Muscle of leg (tissue), 11 donors: ENCODE data around the gene MAP7. TPM values are rescaled to one million over a fixed set of nuclear protein-coding genes. Genes with fewer than 3 reads are reported as not detected.
"Not testable (repeated sequence)": the region's sequence is repeated elsewhere in the genome, so short reads cannot be mapped to it uniquely, and the experiment has no call there.

Experiments
- DNase-seq: peaks from one replicate; pipeline ENCODE4 v3.0.0; 2013
- H3K27ac ChIP-seq: one replicate; pipeline ENCODE4 v1.5.1; 2013; ENCODE audit warnings: mild to moderate bottlenecking, low read length, control low read depth
- H3K27me3 ChIP-seq: one replicate; pipeline ENCODE4 v1.6.1; 2013; ENCODE audit warnings: low read length; ENCODE audit not compliant: control insufficient read depth, insufficient read depth
- H3K36me3 ChIP-seq: one replicate; pipeline ENCODE4 v1.6.1; 2013; ENCODE audit warnings: low read length; ENCODE audit not compliant: control insufficient read depth, insufficient read depth
- H3K4me1 ChIP-seq: one replicate; pipeline ENCODE4 v1.6.1; 2013; ENCODE audit warnings: low read length; ENCODE audit not compliant: control insufficient read depth, insufficient read depth
- H3K4me3 ChIP-seq: one replicate; pipeline ENCODE4 v1.5.1; 2013; ENCODE audit warnings: low read length, control low read depth
- H3K9me3 ChIP-seq: replicated peaks from 2 replicates; pipeline ENCODE4 v1.6.1; 2013; ENCODE audit warnings: low read depth, low read length; ENCODE audit not compliant: control insufficient read depth
- WGBS: methylation state at CpG from one replicate; pipeline ENCODE4 v1.1.5; 2013; ENCODE audit warnings: missing lambda C conversion rate; ENCODE audit not compliant: insufficient coverage; 5-methylcytosine and 5-hydroxymethylcytosine counted together
- polyA plus RNA-seq, 8 donors: library from polyadenylated mRNA; unstranded; fragments of 120-200 nt; gene quantifications; one replicate each; pipeline versions ENCODE4 v1.2.1 to v1.2.3, GENCODE V29; 2013; ENCODE audit warnings: inconsistent platforms in 1 of 8, low replicate concordance in 1 of 8; ENCODE audit not compliant: insufficient read length in 8 of 8, insufficient read depth in 1 of 8
- total RNA-seq: library from RNA; stranded (reverse); fragments of 120-200 nt; gene quantifications from one replicate; pipeline ENCODE4 v1.2.4, GENCODE V29; 2013

Gene MAP7
- total and polyA plus RNA-seq, 9 donors, result 0.14 to 1.9 (median 0.48) TPM

GRCh38 chr6:136401749-136402148, 148.5 kb downstream of the MAP7 start:
- no peak for DNase-seq
- Histone ChIP-seq H3K27ac (no peak overlapping the region), H3K36me3 (no peaks in the 10 kb centered on the region), H3K9me3 (no peaks in the 10 kb centered on the region), H3K27me3 (no peaks in the 10 kb centered on the region), H3K4me1 (no peaks in the 10 kb centered on the region), H3K4me3 (no peak overlapping the region)
- WGBS, result 75% methylated on average over 3 of the region's 3 CpGs

- H3K9me3 ChIP-seq, DNase-seq, H3K36me3 ChIP-seq, H3K27ac ChIP-seq, H3K4me3 ChIP-seq, H3K4me1 ChIP-seq, H3K27me3 ChIP-seq: not testable (repeated sequence)
- 92% methylated on average over 2 of the region's 4 CpGs for WGBS
Observed at GRCh38 chr6:136401236-136401635, 149.0 kb downstream of the MAP7 start.

GRCh38 chr6:136398453-136398852, 151.8 kb downstream of the MAP7 start:
- H3K27me3 ChIP-seq, result no peaks in the 10 kb centered on the region
- no peak overlapping the region for H3K4me3 ChIP-seq
- DNase-seq, result no peak
- 60% methylated on average over 2 of the region's 3 CpGs for WGBS
- no peak overlapping the region for H3K27ac ChIP-seq
- no peaks in the 10 kb centered on the region for H3K36me3 ChIP-seq
- no peaks in the 10 kb centered on the region for H3K4me1 ChIP-seq
- H3K9me3 ChIP-seq, result no peaks in the 10 kb centered on the region

GRCh38 chr6:136396908-136397307, 153.3 kb downstream of the MAP7 start:
- Histone ChIP-seq H3K27ac (no peak overlapping the region), H3K4me3 (no peak overlapping the region), H3K9me3 (no peaks in the 10 kb centered on the region), H3K4me1 (no peaks in the 10 kb centered on the region), H3K36me3 (no peaks in the 10 kb centered on the region), H3K27me3 (no peaks in the 10 kb centered on the region)
- no peak for DNase-seq
- WGBS, result no CpG with 5 or more reads among the region's 1 CpG

GRCh38 chr6:136390959-136391358, 159.3 kb downstream of the MAP7 start:
- not testable (repeated sequence) for H3K9me3 ChIP-seq, H3K4me3 ChIP-seq, H3K27ac ChIP-seq, DNase-seq, H3K4me1 ChIP-seq, H3K27me3 ChIP-seq, H3K36me3 ChIP-seq
- WGBS, result no CpG with 5 or more reads among the region's 2 CpGs

- WGBS, result 88% methylated on average over 2 of the region's 4 CpGs
- Histone ChIP-seq H3K27ac (no peak overlapping the region), H3K4me1 (no peaks in the 10 kb centered on the region), H3K36me3 (no peaks in the 10 kb centered on the region), H3K9me3 (no peaks in the 10 kb centered on the region), H3K27me3 (no peaks in the 10 kb centered on the region), H3K4me3 (no peak overlapping the region)
- no peak for DNase-seq
Observed at GRCh38 chr6:136387316-136387715, 162.9 kb downstream of the MAP7 start.

- 55% methylated on average over 4 of the region's 9 CpGs for WGBS
- Histone ChIP-seq H3K4me1 (no peaks in the 10 kb centered on the region), H3K9me3 (no peaks in the 10 kb centered on the region), H3K27me3 (no peaks in the 10 kb centered on the region), H3K36me3 (no peaks in the 10 kb centered on the region), H3K4me3 (no peak overlapping the region), H3K27ac (no peak overlapping the region)
- peak; percentile 4 for DNase-seq
Observed at GRCh38 chr6:136383268-136383937, 166.8 kb downstream of the MAP7 start.

- H3K9me3 ChIP-seq, result no peaks in the 10 kb centered on the region
- H3K4me3 ChIP-seq, result no peak overlapping the region
- H3K4me1 ChIP-seq, result no peaks in the 10 kb centered on the region
- DNase-seq, result no peak
- H3K27ac ChIP-seq, result no peak overlapping the region
- H3K27me3 ChIP-seq, result no peaks in the 10 kb centered on the region
- no peaks in the 10 kb centered on the region for H3K36me3 ChIP-seq
Observed at GRCh38 chr6:136382676-136383252, 167.5 kb downstream of the MAP7 start.

- DNase-seq, result no peak
- Histone ChIP-seq H3K27me3 (no peaks in the 10 kb centered on the region), H3K9me3 (no peaks in the 10 kb centered on the region), H3K36me3 (no peaks in the 10 kb centered on the region), H3K4me1 (no peaks in the 10 kb centered on the region), H3K27ac (no peak overlapping the region), H3K4me3 (no peak overlapping the region)
Observed at GRCh38 chr6:136378888-136379287, 171.3 kb downstream of the MAP7 start.

- H3K27me3 ChIP-seq, H3K36me3 ChIP-seq, DNase-seq, H3K4me3 ChIP-seq, H3K9me3 ChIP-seq, H3K27ac ChIP-seq, H3K4me1 ChIP-seq: not testable (repeated sequence)
- WGBS, result 90% methylated on average over 2 of the region's 4 CpGs
Observed at GRCh38 chr6:136375836-136376235, 174.4 kb downstream of the MAP7 start.

GRCh38 chr6:136371959-136372358, 178.3 kb downstream of the MAP7 start:
- no peak for DNase-seq

More at GRCh38 chr6:136371959-136372358, 178.3 kb downstream of the MAP7 start:
- Histone ChIP-seq H3K27ac (no peak overlapping the region), H3K4me3 (no peak overlapping the region), H3K9me3 (no peaks in the 10 kb centered on the region), H3K27me3 (peaks cover 2% of the 10 kb centered on the region), H3K4me1 (no peaks in the 10 kb centered on the region), H3K36me3 (no peaks in the 10 kb centered on the region)
- no CpG with 5 or more reads among the region's 2 CpGs for WGBS
